ENCODE data around the gene FAM149A.

Gene FAM149A

DNA sequence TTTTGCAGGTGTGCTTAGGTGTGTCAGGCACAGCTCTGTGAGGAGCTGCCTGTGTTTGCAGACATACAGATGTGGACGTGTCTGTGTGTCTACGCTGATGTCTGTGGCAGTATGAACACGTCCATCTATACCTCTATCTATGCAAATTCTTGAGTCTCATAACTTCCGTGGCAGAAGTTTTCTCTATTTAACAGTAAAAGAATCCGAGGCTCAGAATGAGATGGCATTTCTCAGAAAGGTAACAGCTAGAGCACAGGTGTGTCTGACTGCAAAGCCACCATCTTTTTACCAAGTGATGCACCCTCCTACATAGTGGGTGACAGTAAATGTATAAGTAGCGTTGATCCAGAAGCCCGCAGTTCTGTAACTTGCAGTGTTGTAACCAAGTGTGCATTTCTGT lies 47.0 kb downstream of the FAM149A start:
- TF ChIP-seq, protein P1, sequence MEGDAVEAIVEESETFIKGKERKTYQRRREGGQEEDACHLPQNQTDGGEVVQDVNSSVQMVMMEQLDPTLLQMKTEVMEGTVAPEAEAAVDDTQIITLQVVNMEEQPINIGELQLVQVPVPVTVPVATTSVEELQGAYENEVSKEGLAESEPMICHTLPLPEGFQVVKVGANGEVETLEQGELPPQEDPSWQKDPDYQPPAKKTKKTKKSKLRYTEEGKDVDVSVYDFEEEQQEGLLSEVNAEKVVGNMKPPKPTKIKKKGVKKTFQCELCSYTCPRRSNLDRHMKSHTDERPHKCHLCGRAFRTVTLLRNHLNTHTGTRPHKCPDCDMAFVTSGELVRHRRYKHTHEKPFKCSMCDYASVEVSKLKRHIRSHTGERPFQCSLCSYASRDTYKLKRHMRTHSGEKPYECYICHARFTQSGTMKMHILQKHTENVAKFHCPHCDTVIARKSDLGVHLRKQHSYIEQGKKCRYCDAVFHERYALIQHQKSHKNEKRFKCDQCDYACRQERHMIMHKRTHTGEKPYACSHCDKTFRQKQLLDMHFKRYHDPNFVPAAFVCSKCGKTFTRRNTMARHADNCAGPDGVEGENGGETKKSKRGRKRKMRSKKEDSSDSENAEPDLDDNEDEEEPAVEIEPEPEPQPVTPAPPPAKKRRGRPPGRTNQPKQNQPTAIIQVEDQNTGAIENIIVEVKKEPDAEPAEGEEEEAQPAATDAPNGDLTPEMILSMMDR (IDR thresholded peaks at IDR 0.05; ENCODE audit: insufficient read depth, low read depth, low read length, missing control alignments) = no peak
- no peak for DNase-seq (ENCODE audit: low read depth)
- no peak overlapping the region for H3K4me3 ChIP-seq (ENCODE audit: low read depth, low read length)

DNA sequence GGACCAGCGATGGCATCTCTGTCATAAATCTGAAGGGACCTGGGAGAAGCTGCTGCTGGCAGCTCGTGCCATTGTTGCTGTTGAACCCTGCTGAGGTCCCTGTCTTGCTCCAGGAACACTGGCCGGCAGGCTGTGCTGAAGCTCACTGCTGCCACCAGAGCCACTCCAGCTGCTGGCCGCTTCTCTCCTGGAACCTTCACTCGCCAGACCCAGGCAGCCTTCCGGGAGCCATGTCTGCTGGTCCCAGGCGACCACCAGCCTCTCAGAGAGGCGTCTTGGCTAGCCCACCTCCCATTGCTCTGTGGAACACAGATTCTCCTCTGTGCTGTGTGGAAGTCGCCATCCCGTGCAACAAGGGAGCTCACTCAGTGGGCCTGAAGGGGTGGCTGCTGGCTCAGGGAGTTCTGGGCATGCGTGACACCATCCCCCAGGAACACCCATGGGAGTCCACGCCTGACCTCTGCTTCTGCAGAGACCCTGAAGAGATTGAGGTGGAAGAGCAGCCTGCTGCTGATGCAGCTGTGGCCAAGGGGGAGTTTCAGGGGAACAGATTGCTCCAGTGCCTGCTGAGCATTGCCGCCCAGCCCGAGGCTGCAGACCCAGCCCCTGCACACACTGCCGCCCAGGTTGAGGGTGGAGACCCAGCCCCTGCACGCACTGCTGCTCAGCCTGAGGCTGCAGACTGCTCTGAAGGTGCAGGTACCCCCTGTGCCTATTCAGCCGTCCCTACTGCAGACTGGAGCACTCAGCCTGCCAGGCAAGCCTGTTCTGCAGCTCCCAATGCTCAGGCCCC lies 53.7 kb downstream of the FAM149A start:
- TF ChIP-seq, protein P1 (IDR thresholded peaks at IDR 0.05; ENCODE audit: insufficient read depth, low read depth, low read length, missing control alignments) = no peak
- DNase-seq (ENCODE audit: low read depth) = no peak
- H3K4me3 ChIP-seq (ENCODE audit: low read depth, low read length) = no peak overlapping the region

- no peak overlapping the region for H3K4me3 ChIP-seq (ENCODE audit: low read depth, low read length)
- TF ChIP-seq, protein P1 (IDR thresholded peaks at IDR 0.05; ENCODE audit: insufficient read depth, low read depth, low read length, missing control alignments) = no peak
- DNase-seq (ENCODE audit: low read depth) = no peak
These were observed 54.5 kb downstream of the FAM149A start for GRCh38 chr4:186158966-186159365.

DNA sequence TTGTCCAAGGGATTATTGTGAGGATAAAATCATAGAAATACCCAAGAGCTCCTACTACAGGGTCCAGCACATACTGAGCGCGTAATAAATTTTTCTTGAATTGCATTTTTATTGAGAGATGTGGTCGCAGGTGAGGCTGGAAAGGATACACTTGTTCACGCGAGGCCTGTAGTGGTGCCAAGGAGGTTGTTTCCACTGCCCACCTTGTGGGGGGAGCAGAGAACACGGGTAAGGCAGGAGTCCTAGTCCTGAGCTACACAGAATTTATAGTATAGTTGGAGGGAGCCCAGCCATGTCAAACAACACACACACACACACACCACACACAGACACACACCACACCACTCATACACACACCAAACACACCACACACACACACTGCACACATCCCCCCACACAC lies 55.1 kb downstream of the FAM149A start:
- no peak overlapping the region for H3K4me3 ChIP-seq (ENCODE audit: low read depth, low read length)
- no peak for DNase-seq (ENCODE audit: low read depth)
- TF ChIP-seq, protein P1 (IDR thresholded peaks at IDR 0.05; ENCODE audit: insufficient read depth, low read depth, low read length, missing control alignments) = no peak

- peak; percentile 91 for DNase-seq (ENCODE audit: low read depth)
- TF ChIP-seq, protein P1 (IDR thresholded peaks at IDR 0.05; ENCODE audit: insufficient read depth, low read depth, low read length, missing control alignments) = no peak
These were observed 56.6 kb downstream of the FAM149A start for GRCh38 chr4:186161138-186161537.

DNA sequence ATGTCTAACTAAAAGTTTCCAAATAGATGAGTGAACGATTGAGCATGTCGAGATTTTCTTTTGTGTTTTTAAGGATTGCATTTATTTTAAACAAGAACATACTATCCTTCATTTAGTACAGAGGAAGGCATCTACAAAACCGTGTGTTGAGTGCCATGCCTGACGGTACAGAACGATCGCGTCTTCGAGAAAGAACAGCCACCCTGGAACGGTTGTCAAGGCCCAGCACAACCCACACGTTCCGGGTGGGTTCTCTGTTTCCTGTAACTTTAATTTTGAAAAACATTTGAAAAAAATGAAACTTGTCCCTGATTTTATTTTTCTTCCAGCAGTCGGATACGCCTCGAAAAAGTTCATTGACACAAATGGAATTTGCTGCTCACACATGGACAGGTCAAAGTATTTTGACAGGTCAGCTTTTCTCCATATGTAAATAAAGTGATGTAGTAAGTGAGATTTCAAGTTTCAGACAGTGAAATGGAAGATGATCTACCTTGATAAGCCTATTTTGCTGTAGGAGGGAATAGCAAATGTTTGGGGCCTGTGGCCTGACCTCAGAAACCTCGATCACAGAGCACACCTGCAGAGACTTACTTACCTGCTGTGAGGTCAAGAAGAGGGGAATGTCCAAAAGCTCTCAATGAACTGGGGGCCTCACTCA lies 62.5 kb downstream of the FAM149A start:
- TF ChIP-seq, protein P1 (IDR thresholded peaks at IDR 0.05; ENCODE audit: insufficient read depth, low read depth, low read length, missing control alignments) = no peak
- no peak overlapping the region for H3K4me3 ChIP-seq (ENCODE audit: low read depth, low read length)
- DNase-seq (ENCODE audit: low read depth) = no peak

More at GRCh38 chr4:186161138-186161537, 56.6 kb downstream of the FAM149A start:
- peak overlapping the region; percentile 47 for H3K4me3 ChIP-seq (ENCODE audit: low read depth, low read length)

Measured in GM12865 (cell line).